ENCODE measurements around the gene CAMK1D. TPM values are rescaled to one million over a fixed set of nuclear protein-coding genes. Genes with fewer than 3 reads are reported as not detected.

CAMK1D gene
- polyA plus RNA-seq, 1 donor (not counting 4 experiments of a cell fraction or from before 2014, with no cell fraction given): 0.76 TPM

DNA sequence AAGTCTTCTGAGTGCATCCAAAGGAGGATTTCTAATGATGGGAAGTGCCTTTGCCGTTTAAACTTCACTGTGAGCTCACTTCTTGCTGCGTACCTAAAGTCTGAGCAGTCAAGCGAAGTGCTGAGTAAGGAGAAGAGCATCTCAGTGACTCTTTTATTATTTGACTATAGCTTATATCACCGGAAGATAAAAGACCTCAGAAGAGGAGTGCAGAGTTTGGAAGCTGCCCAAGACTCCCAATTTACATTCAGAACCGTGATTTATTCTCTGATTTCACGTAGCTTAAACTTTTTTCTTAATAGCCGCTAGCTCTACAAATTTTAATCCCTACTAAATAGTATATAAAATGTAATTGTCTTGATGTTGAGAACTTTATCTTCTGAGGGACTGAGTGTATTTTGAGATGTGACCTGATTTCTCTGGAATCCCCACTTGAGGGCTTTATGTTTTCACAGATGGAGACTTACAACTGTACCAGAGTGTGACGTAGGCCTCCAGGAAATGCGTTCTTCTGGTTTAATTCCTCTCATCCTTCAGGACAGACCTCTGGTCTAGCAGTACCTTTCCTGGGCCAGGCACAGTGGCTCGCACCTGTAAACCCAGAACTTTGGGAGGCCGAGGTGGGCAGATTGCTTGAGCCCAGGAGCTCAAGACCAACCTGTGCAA is 51.1 kb downstream of the CAMK1D start:
- dilution Hi-C loops (cut with MboI; ENCODE audit: extremely low pct_ligation_motif_present, low sequenced_read_pairs): no loop called here
- no peak overlapping the region for H3K9ac ChIP-seq (ENCODE audit: control insufficient read depth, extremely low read depth, insufficient read depth, low read length)

DNA sequence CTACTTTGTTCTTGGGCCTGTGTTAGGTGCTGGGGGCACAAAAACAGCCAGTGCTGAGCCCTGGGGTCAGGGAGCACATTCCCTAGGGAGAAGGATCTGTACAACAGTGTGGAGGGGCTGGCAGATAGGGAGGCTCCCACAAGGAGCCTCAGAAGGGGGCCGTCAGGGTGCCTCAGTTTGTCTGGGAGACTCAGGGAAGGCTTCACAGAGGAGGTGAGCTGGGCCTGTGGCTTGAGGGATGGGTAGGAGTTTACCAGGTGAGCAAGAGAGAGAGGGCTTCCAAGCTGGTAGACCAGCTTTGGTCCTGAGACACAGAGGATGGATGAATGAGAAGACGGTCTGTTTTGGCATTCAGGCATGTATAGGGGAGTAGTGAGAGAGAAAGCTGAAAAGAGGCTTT is 52.1 kb downstream of the CAMK1D start:
- dilution Hi-C loops (cut with MboI; ENCODE audit: extremely low pct_ligation_motif_present, low sequenced_read_pairs): no loop called here

More for the DNA sequence above, 51.1 kb downstream of the CAMK1D start:
- Histone ChIP-seq H3K79me2 (ENCODE audit: control insufficient read depth, insufficient read depth, low read length) (no peaks in the 10 kb centered on the region), H3K4me1 (ENCODE audit: control insufficient read depth, extremely low read depth, insufficient read depth, low read length) (no peaks in the 10 kb centered on the region), H3K27me3 (ENCODE audit: control insufficient read depth, extremely low read depth, insufficient read depth, low read length) (no peaks in the 10 kb centered on the region), H3K27ac (ENCODE audit: control insufficient read depth, insufficient read depth, low read length) (no peak overlapping the region), H3K9me3 (ENCODE audit: control insufficient read depth, low read depth, low read length) (no peaks in the 10 kb centered on the region), H3K4me3 (ENCODE audit: control insufficient read depth in 2 of 3, extremely low read depth in 1 of 3, insufficient read depth in 2 of 3, low read depth in 1 of 3, low read length in 3 of 3) (no peak overlapping the region), H2AFZ (ENCODE audit: control insufficient read depth, low read length) (no peak overlapping the region), H4K20me1 (ENCODE audit: control insufficient read depth, extremely low read depth, insufficient read depth, low read length) (no peaks in the 10 kb centered on the region), H3K36me3 (ENCODE audit: control insufficient read depth in 2 of 2, extremely low read depth in 1 of 2, insufficient read depth in 2 of 2, low read length in 2 of 2) (no peaks in the 10 kb centered on the region), H3K4me2 (ENCODE audit: control insufficient read depth, extremely low read depth, insufficient read depth, low read depth, low read length) (no peak overlapping the region), H3K9me1 (ENCODE audit: control insufficient read depth, extremely low read depth, insufficient read depth, low read length) (no peaks in the 10 kb centered on the region)
- no peak for TF ChIP-seq EZH2 (IDR thresholded peaks at IDR 0.05; ENCODE audit: low read length)
- TF ChIP-seq, protein P1, sequence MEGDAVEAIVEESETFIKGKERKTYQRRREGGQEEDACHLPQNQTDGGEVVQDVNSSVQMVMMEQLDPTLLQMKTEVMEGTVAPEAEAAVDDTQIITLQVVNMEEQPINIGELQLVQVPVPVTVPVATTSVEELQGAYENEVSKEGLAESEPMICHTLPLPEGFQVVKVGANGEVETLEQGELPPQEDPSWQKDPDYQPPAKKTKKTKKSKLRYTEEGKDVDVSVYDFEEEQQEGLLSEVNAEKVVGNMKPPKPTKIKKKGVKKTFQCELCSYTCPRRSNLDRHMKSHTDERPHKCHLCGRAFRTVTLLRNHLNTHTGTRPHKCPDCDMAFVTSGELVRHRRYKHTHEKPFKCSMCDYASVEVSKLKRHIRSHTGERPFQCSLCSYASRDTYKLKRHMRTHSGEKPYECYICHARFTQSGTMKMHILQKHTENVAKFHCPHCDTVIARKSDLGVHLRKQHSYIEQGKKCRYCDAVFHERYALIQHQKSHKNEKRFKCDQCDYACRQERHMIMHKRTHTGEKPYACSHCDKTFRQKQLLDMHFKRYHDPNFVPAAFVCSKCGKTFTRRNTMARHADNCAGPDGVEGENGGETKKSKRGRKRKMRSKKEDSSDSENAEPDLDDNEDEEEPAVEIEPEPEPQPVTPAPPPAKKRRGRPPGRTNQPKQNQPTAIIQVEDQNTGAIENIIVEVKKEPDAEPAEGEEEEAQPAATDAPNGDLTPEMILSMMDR (optimal IDR thresholded peaks at IDR 0.05 in 1 of 3, IDR thresholded peaks at IDR 0.05 in 1 of 3, conservative IDR thresholded peaks at IDR 0.05 in 1 of 3; ENCODE audit: extremely low read depth in 1 of 3, insufficient read depth in 2 of 3, low read length in 3 of 3): no peak
- DNase-seq (ENCODE audit: low read depth, low spot score): no peak
- no peak for FAIRE-seq

More for the DNA sequence above, 52.1 kb downstream of the CAMK1D start:
- Histone ChIP-seq H3K9ac (ENCODE audit: control insufficient read depth, extremely low read depth, insufficient read depth, low read length) (no peak overlapping the region), H3K36me3 (ENCODE audit: control insufficient read depth in 2 of 2, extremely low read depth in 1 of 2, insufficient read depth in 2 of 2, low read length in 2 of 2) (no peaks in the 10 kb centered on the region), H3K27ac (ENCODE audit: control insufficient read depth, insufficient read depth, low read length) (no peak overlapping the region), H3K4me1 (ENCODE audit: control insufficient read depth, extremely low read depth, insufficient read depth, low read length) (no peaks in the 10 kb centered on the region), H3K4me3 (ENCODE audit: control insufficient read depth in 2 of 3, extremely low read depth in 1 of 3, insufficient read depth in 2 of 3, low read depth in 1 of 3, low read length in 3 of 3) (no peak overlapping the region), H4K20me1 (ENCODE audit: control insufficient read depth, extremely low read depth, insufficient read depth, low read length) (no peaks in the 10 kb centered on the region), H3K9me1 (ENCODE audit: control insufficient read depth, extremely low read depth, insufficient read depth, low read length) (no peaks in the 10 kb centered on the region), H3K4me2 (ENCODE audit: control insufficient read depth, extremely low read depth, insufficient read depth, low read depth, low read length) (no peak overlapping the region), H3K9me3 (ENCODE audit: control insufficient read depth, low read depth, low read length) (no peaks in the 10 kb centered on the region), H2AFZ (ENCODE audit: control insufficient read depth, low read length) (no peak overlapping the region), H3K79me2 (ENCODE audit: control insufficient read depth, insufficient read depth, low read length) (no peaks in the 10 kb centered on the region), H3K27me3 (ENCODE audit: control insufficient read depth, extremely low read depth, insufficient read depth, low read length) (no peaks in the 10 kb centered on the region)
- no peak for DNase-seq (ENCODE audit: low read depth, low spot score)
- no peak for FAIRE-seq
- TF ChIP-seq EZH2 (IDR thresholded peaks at IDR 0.05; ENCODE audit: low read length): no peak
- TF ChIP-seq, protein P1 (optimal IDR thresholded peaks at IDR 0.05 in 1 of 3, IDR thresholded peaks at IDR 0.05 in 1 of 3, conservative IDR thresholded peaks at IDR 0.05 in 1 of 3; ENCODE audit: extremely low read depth in 1 of 3, insufficient read depth in 2 of 3, low read length in 3 of 3): no peak

All from keratinocyte (primary cell).